SK-N-SH treated with all-trans-retinoic acid at 6 μM for 48 hours (cell line): ENCODE data around the gene ETV1.

ENCODE experiments used
- ATAC-seq: fragments of 200-7000 bp; cut with Tn5 transposase; 3 replicates; pipeline ENCODE4 v1.9.1; 2020; ENCODE audit warnings: mild to moderate bottlenecking, moderate library complexity
- ARNTL ChIP-seq: fragments of 450-650 bp; formaldehyde crosslinking; IDR thresholded peaks from 2 replicates; pipeline ENCODE4 v1.5.0; 2020; ENCODE audit warnings: low read depth, mild to moderate bottlenecking, moderate library complexity, borderline replicate concordance
- BACH2 ChIP-seq: fragments of 250-450 bp; sonication (Bioruptor Pico); IDR thresholded peaks from 2 replicates; pipeline ENCODE4 v1.9.0; 2021; ENCODE audit warnings: mild to moderate bottlenecking, borderline replicate concordance
- CSDC2 ChIP-seq: fragments of 250-450 bp; sonication (Bioruptor Pico); IDR thresholded peaks from 2 replicates; pipeline ENCODE4 v1.5.0; 2020; ENCODE audit warnings: mild to moderate bottlenecking, moderate library complexity
- ESRRG ChIP-seq: fragments of 250-450 bp; sonication (Bioruptor Pico); IDR thresholded peaks from 2 replicates; pipeline ENCODE4 v1.6.1; 2021; ENCODE audit warnings: mild to moderate bottlenecking
- GLIS3 ChIP-seq: fragments of 250-450 bp; sonication (Bioruptor Pico); IDR thresholded peaks from 2 replicates; pipeline ENCODE4 v1.5.0; 2020; ENCODE audit warnings: mild to moderate bottlenecking, moderate library complexity
- ISL1 ChIP-seq: fragments of 250-450 bp; sonication (Bioruptor Pico); IDR thresholded peaks from 2 replicates; pipeline ENCODE4 v2.1.2; 2022; ENCODE audit warnings: mild to moderate bottlenecking, moderate library complexity
- PPARA ChIP-seq: fragments of 250-450 bp; sonication (Bioruptor Pico); IDR thresholded peaks from 2 replicates; pipeline ENCODE4 v1.5.0; 2020; ENCODE audit warnings: mild to moderate bottlenecking, borderline replicate concordance
- SNAI2 ChIP-seq: fragments of 250-450 bp; sonication (Bioruptor Pico); IDR thresholded peaks from 2 replicates; pipeline ENCODE4 v1.5.0; 2020; ENCODE audit warnings: mild to moderate bottlenecking, moderate library complexity
- TCF4 ChIP-seq: fragments of 250-450 bp; sonication (Bioruptor Pico); IDR thresholded peaks from 2 replicates; pipeline ENCODE4 v1.8.0; 2021; ENCODE audit warnings: mild to moderate bottlenecking, moderate library complexity, borderline replicate concordance
- ZFP3 ChIP-seq: fragments of 250-450 bp; sonication (Bioruptor Pico); IDR thresholded peaks from 2 replicates; pipeline ENCODE4 v1.5.0; 2020; ENCODE audit warnings: mild to moderate bottlenecking, moderate library complexity
- ZFP30 ChIP-seq: fragments of 450-650 bp; formaldehyde crosslinking; IDR thresholded peaks from 2 replicates; pipeline ENCODE4 v1.5.0; 2022; ENCODE audit warnings: mild to moderate bottlenecking, moderate library complexity
- ZNF70 ChIP-seq: fragments of 450-650 bp; formaldehyde crosslinking; IDR thresholded peaks from 2 replicates; pipeline ENCODE4 v1.5.0; 2020; ENCODE audit warnings: mild to moderate bottlenecking, moderate library complexity
- ZNF8 ChIP-seq: fragments of 450-650 bp; formaldehyde crosslinking; IDR thresholded peaks from 2 replicates; pipeline ENCODE4 v1.5.0; 2020; ENCODE audit warnings: mild to moderate bottlenecking, moderate library complexity
- TF ChIP-seq, protein P1 (sequence below): fragments of 250-450 bp; sonication (Bioruptor Pico); IDR thresholded peaks from 2 replicates; pipeline ENCODE4 v1.8.0; 2021; ENCODE audit warnings: low read depth, mild to moderate bottlenecking, moderate library complexity, borderline replicate concordance
- TF ChIP-seq, protein P2 (sequence below): fragments of 250-450 bp; sonication (Bioruptor Pico); IDR thresholded peaks from 2 replicates; pipeline ENCODE4 v1.5.0; 2020; ENCODE audit warnings: mild to moderate bottlenecking, moderate library complexity
- TF ChIP-seq, protein P3 (sequence below): fragments of 250-450 bp; sonication (Bioruptor Pico); IDR thresholded peaks from 2 replicates; pipeline ENCODE4 v1.8.0; 2020; ENCODE audit warnings: mild to moderate bottlenecking, moderate library complexity, borderline replicate concordance
- TF ChIP-seq, protein P4 (sequence below): fragments of 250-450 bp; sonication (Bioruptor Pico); IDR thresholded peaks from 2 replicates; pipeline ENCODE4 v1.5.1; 2020; ENCODE audit warnings: low read depth, mild to moderate bottlenecking, moderate library complexity

ETV1 gene

DNA sequence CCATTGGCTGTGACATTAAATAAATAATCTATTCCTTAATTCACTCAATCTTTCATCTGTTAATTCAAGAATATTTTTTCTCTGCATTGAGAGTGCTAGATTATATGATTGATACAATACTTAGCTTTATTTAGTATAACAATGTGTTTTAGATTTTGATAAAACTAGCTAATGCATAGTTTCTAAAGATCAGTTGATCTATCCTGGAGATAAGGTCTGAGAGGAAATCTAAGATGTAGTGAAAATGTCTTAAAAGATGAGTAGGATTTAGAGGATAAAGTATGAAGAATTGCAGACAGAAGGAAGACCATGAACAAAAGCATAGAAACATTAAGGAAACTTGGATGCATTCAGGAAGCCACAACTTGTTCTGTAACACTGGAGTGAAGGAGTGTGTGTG, 110.3 kb downstream of the ETV1 start:
- ATAC-seq: no peak

DNA sequence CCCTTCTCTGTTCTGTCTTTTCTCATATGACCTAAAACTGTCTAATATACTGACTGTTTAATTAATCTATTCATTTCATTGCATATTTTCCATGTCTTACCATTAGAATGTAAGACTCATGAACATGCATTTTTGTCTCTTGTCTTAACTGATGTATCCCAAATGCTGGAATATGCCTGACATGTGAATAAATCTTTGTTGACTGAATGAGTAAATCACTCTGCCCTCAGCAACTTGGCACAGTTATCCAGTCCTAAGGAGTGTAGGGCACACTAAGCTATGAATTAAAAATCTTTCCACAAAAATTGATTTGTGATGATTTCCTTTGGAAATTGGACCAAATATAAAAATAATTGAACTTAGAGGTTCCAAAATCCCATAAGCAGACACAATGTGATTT, 111.3 kb downstream of the ETV1 start:
- TF ChIP-seq, protein P1, sequence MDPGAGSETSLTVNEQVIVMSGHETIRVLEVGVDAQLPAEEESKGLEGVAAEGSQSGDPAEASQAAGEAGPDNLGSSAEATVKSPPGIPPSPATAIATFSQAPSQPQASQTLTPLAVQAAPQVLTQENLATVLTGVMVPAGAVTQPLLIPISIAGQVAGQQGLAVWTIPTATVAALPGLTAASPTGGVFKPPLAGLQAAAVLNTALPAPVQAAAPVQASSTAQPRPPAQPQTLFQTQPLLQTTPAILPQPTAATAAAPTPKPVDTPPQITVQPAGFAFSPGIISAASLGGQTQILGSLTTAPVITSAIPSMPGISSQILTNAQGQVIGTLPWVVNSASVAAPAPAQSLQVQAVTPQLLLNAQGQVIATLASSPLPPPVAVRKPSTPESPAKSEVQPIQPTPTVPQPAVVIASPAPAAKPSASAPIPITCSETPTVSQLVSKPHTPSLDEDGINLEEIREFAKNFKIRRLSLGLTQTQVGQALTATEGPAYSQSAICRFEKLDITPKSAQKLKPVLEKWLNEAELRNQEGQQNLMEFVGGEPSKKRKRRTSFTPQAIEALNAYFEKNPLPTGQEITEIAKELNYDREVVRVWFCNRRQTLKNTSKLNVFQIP (CRISPR knock-in tag): no peak
- TF ChIP-seq ZNF70 (CRISPR knock-in tag): peak; percentile 45; the same call in 1 of the 2 replicates
- TF ChIP-seq, all 23 proteins: peak for 1
- ATAC-seq: no peak

More for the DNA sequence above, 110.3 kb downstream of the ETV1 start:
- no peak for TF ChIP-seq TCF4
- TF ChIP-seq ZFP3 (CRISPR knock-in tag): no peak
- TF ChIP-seq ESRRG (CRISPR knock-in tag): no peak

DNA sequence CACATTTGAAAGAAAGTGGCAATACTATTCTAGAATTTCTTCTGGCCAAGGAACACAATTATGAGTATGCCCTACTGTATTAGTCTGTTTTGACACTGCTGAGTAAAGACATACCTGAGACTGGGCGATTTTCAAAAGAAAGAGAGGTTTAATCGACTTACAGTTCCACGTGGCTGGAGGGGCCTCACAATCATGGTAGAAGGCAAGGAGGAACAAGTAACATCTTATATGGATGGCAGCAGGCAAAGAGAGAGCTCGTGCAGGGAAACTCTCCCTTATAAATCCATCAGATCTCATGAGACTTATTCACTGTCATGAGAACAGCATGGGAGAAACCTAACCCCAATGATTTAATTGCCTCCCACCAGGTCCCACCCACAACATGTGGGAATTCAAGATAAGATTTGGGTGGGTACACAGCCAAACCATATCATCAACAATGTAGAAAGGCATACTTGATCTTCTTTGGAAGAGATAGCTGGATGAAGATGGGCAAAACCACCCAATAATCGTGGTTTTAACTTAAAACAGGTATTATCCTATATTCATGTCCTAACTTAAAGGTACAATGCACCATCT, 113.9 kb downstream of the ETV1 start:
- ATAC-seq: no peak
- no peak for TF ChIP-seq ZNF70 (CRISPR knock-in tag)
- TF ChIP-seq CSDC2 (CRISPR knock-in tag): no peak
- no peak for TF ChIP-seq PPARA (CRISPR knock-in tag)
- no peak for TF ChIP-seq GLIS3 (CRISPR knock-in tag)

DNA sequence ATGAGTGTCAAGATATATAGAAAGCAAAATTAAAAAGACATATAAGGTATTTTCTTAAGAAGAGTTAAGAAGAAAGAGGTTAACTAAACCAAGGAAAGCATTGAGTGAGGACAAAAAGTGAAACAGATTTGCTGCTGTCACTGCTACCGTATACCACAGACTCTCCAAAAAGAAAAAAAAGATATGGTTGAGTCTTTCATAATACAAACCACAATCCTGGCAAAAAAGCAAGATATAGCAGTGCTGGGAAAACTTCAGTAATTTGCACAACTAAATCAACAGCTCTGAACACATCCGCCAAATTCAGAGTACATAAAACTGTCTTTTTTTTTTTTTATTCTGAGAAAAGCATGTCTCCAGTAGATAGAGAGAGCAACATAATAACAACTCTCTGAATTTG, 114.7 kb downstream of the ETV1 start:
- ATAC-seq: no peak
- no peak for TF ChIP-seq ISL1 (CRISPR knock-in tag)
- TF ChIP-seq ZFP30 (CRISPR knock-in tag): no peak
- TF ChIP-seq, protein P1 (CRISPR knock-in tag): no peak
- no peak for TF ChIP-seq SNAI2 (CRISPR knock-in tag)
- no peak for TF ChIP-seq ESRRG (CRISPR knock-in tag)

DNA sequence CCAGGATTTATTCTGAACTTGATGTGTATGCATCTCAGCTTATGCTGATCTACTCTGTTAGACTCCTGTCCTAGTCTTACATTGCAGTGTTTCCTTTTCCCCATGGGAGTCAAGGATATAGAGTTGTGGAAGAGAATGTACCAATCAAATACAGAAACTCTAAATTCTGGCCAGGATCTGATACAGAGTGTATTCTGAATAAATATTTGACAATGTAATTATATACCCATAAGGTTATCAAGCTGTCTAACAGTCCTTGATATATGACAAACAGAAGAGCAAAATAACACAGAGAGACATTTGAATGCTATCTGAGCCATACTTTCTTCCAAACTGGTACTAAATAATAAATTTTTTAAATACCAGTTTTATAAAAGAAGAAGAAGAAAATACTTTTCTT, 116.8 kb downstream of the ETV1 start:
- ATAC-seq: no peak
- TF ChIP-seq TCF4: no peak
- TF ChIP-seq GLIS3 (CRISPR knock-in tag): no peak
- TF ChIP-seq BACH2 (CRISPR knock-in tag): no peak
- TF ChIP-seq ISL1 (CRISPR knock-in tag): peak; percentile 65
- no peak for TF ChIP-seq ZFP30 (CRISPR knock-in tag)

DNA sequence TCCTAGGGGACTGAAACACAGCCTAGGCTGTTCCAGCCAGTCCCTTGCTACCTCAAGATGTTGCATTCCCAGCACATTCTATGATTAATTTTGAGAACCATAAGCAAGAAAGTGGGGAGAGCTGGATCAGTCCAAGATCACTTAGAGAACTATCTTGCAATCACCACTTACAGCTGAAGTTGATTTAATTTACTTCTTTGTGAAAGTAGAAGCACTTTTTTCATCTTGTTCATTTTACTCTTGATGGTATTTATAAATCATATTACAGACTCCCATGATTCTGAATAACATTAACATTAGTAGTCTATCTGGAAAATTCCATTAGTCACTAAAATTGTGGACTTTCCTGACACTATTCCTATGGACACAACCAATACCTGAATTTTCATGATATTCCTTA, 118.5 kb downstream of the ETV1 start:
- peak; percentile 56 for ATAC-seq
- TF ChIP-seq ZFP3 (CRISPR knock-in tag) (no peak), BACH2 (CRISPR knock-in tag) (no peak), ISL1 (CRISPR knock-in tag) (peak; percentile 96)

DNA sequence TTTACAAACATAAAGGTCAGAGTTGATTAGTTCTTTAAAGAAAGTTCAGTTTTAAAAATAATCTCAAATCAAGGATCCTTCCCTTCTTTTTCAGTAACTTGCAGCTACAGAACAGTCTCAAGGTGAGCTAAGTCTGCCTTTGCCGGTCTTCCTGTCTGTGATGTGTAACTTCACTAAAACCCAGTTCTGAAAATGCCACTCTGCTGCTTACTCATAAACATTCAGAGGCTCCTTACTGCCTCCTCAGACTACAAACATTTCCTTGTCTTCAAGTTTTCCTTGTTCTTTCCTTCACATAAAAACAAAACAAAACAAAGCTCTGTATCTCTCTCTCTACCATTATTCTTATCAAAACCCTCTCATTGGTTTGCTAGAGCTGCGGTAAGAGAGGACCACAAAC, 128.7 kb downstream of the ETV1 start:
- no peak for TF ChIP-seq CSDC2 (CRISPR knock-in tag)
- no peak for TF ChIP-seq BACH2 (CRISPR knock-in tag)
- no peak for ATAC-seq

DNA sequence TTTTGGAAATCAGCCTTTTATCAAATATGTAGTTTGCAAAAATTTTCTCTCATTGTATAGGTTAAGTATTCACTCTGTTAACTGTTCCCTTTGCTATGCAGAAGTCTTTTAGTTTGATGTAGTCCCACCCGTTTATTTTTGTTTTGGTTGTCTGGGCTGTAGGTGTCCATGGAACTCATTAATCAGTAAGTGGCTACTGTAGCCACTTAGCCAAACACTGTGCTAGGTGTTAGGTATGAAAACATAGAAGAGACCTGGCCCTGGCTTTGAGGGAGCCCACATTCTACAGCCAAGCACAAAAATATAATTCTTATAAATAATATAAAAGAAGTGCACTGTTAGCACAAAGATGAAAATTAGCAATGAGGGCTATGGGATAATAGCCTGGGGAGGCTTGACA, 133.5 kb downstream of the ETV1 start:
- no peak for ATAC-seq
- no peak for TF ChIP-seq ARNTL (CRISPR knock-in tag)
- TF ChIP-seq, protein P2, sequence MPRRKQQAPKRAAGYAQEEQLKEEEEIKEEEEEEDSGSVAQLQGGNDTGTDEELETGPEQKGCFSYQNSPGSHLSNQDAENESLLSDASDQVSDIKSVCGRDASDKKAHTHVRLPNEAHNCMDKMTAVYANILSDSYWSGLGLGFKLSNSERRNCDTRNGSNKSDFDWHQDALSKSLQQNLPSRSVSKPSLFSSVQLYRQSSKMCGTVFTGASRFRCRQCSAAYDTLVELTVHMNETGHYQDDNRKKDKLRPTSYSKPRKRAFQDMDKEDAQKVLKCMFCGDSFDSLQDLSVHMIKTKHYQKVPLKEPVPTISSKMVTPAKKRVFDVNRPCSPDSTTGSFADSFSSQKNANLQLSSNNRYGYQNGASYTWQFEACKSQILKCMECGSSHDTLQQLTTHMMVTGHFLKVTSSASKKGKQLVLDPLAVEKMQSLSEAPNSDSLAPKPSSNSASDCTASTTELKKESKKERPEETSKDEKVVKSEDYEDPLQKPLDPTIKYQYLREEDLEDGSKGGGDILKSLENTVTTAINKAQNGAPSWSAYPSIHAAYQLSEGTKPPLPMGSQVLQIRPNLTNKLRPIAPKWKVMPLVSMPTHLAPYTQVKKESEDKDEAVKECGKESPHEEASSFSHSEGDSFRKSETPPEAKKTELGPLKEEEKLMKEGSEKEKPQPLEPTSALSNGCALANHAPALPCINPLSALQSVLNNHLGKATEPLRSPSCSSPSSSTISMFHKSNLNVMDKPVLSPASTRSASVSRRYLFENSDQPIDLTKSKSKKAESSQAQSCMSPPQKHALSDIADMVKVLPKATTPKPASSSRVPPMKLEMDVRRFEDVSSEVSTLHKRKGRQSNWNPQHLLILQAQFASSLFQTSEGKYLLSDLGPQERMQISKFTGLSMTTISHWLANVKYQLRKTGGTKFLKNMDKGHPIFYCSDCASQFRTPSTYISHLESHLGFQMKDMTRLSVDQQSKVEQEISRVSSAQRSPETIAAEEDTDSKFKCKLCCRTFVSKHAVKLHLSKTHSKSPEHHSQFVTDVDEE: no peak
- TF ChIP-seq, protein P1 (CRISPR knock-in tag): no peak
- TF ChIP-seq, protein P3, sequence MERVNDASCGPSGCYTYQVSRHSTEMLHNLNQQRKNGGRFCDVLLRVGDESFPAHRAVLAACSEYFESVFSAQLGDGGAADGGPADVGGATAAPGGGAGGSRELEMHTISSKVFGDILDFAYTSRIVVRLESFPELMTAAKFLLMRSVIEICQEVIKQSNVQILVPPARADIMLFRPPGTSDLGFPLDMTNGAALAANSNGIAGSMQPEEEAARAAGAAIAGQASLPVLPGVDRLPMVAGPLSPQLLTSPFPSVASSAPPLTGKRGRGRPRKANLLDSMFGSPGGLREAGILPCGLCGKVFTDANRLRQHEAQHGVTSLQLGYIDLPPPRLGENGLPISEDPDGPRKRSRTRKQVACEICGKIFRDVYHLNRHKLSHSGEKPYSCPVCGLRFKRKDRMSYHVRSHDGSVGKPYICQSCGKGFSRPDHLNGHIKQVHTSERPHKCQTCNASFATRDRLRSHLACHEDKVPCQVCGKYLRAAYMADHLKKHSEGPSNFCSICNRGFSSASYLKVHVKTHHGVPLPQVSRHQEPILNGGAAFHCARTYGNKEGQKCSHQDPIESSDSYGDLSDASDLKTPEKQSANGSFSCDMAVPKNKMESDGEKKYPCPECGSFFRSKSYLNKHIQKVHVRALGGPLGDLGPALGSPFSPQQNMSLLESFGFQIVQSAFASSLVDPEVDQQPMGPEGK: no peak
- TF ChIP-seq BACH2 (CRISPR knock-in tag): no peak
- TF ChIP-seq ZNF8 (CRISPR knock-in tag): no peak
- TF ChIP-seq ESRRG (CRISPR knock-in tag): no peak
- no peak for TF ChIP-seq ISL1 (CRISPR knock-in tag)
- TF ChIP-seq, protein P4, sequence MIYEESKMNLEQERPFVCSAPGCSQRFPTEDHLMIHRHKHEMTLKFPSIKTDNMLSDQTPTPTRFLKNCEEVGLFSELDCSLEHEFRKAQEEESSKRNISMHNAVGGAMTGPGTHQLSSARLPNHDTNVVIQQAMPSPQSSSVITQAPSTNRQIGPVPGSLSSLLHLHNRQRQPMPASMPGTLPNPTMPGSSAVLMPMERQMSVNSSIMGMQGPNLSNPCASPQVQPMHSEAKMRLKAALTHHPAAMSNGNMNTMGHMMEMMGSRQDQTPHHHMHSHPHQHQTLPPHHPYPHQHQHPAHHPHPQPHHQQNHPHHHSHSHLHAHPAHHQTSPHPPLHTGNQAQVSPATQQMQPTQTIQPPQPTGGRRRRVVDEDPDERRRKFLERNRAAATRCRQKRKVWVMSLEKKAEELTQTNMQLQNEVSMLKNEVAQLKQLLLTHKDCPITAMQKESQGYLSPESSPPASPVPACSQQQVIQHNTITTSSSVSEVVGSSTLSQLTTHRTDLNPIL (CRISPR knock-in tag): no peak
- TF ChIP-seq ZFP3 (CRISPR knock-in tag): no peak
